ENCODE measurements around the gene GADL1. TPM values are rescaled to one million over a fixed set of nuclear protein-coding genes. Genes with fewer than 3 reads are reported as not detected.
A peak's percentile ranks its signal among the peaks of the same experiment; 100 is the strongest.

GADL1 gene
- not detected for total RNA-seq

GRCh38 chr3:30894521-30895251, at the start of gene GADL1:
TSS of gene GADL1 (minus strand) at chr3:30894661. CDS start at chr3:30894614, 47 bp downstream.
- Mint-ChIP-seq H3K9me3 (no peaks in the 10 kb centered on the region), H3K27ac (no peak within 1 kb of the TSS), H3K4me3 (peak within 1 kb of the TSS; percentile 33), H3K27me3 (peaks cover 27% of the 10 kb centered on the region), H3K4me1 (ENCODE audit: low read depth) (peaks cover 10% of the 10 kb centered on the region), H3K36me3 (ENCODE audit: low read depth) (no peaks in the 10 kb centered on the region)
- POLR2A ChIA-PET, result no interaction called here
- intact Hi-C loops (cut with micrococcal nuclease), result no loop called here
- ATAC-seq, result peak; percentile 61
- peak; percentile 33 for DNase-seq
- CTCF ChIA-PET, result no interaction called here
- TF ChIP-seq CTCF (IDR thresholded peaks at IDR 0.05), result no peak

- Mint-ChIP-seq H3K4me1 (ENCODE audit: low read depth) (no peaks in the 10 kb centered on the region), H3K27me3 (no peaks in the 10 kb centered on the region), H3K36me3 (ENCODE audit: low read depth) (no peaks in the 10 kb centered on the region), H3K9me3 (no peaks in the 10 kb centered on the region), H3K4me3 (no peak overlapping the region), H3K27ac (no peak overlapping the region)
- ChIA-PET CTCF (interaction anchor here (1.0 kb wide), 1 partner anchor 10 kb away, joined by 3 read pairs; no protein-coding TSS in a partner anchor), POLR2A (interaction anchor here (0.6 kb wide), 1 partner anchor 431 kb away, joined by 4 read pairs; no protein-coding TSS in a partner anchor)
- ATAC-seq (no peak), DNase-seq (no peak)
- intact Hi-C loops (cut with micrococcal nuclease), result no loop called here
- no peak for TF ChIP-seq CTCF (IDR thresholded peaks at IDR 0.05)
Measured at GRCh38 chr3:30944124-30944523, 49.7 kb upstream of the GADL1 start.

GRCh38 chr3:30943206-30943605, 48.7 kb upstream of the GADL1 start:
- no peaks in the 10 kb centered on the region for H3K9me3 Mint-ChIP-seq
- no peak overlapping the region for H3K4me3 Mint-ChIP-seq
- no peak for DNase-seq
- H3K4me1 Mint-ChIP-seq (ENCODE audit: low read depth), result no peaks in the 10 kb centered on the region
- H3K36me3 Mint-ChIP-seq (ENCODE audit: low read depth), result no peaks in the 10 kb centered on the region
- intact Hi-C loops (cut with micrococcal nuclease), result no loop called here
- ATAC-seq, result no peak
- CTCF ChIA-PET, result no interaction called here
- H3K27ac Mint-ChIP-seq, result no peak overlapping the region
- TF ChIP-seq CTCF (IDR thresholded peaks at IDR 0.05), result no peak
- H3K27me3 Mint-ChIP-seq, result no peaks in the 10 kb centered on the region
- POLR2A ChIA-PET, result no interaction called here

- DNase-seq (no peak), ATAC-seq (no peak)
- Mint-ChIP-seq H3K36me3 (ENCODE audit: low read depth) (no peaks in the 10 kb centered on the region), H3K27ac (no peak overlapping the region), H3K27me3 (no peaks in the 10 kb centered on the region), H3K4me1 (ENCODE audit: low read depth) (no peaks in the 10 kb centered on the region), H3K4me3 (no peak overlapping the region), H3K9me3 (peaks cover 3% of the 10 kb centered on the region)
- POLR2A ChIA-PET, result no interaction called here
- CTCF ChIA-PET, result interaction anchor here (1.2 kb wide), 1 partner anchor 31 kb away, joined by 3 read pairs; no protein-coding TSS in a partner anchor
- intact Hi-C loops (cut with micrococcal nuclease), result no loop called here
- no peak for TF ChIP-seq CTCF (IDR thresholded peaks at IDR 0.05)
Measured at GRCh38 chr3:30941342-30941741, 46.9 kb upstream of the GADL1 start.

GRCh38 chr3:30940740-30941139, 46.3 kb upstream of the GADL1 start:
- Mint-ChIP-seq H3K36me3 (ENCODE audit: low read depth) (no peaks in the 10 kb centered on the region), H3K27me3 (no peaks in the 10 kb centered on the region), H3K9me3 (peaks cover 3% of the 10 kb centered on the region), H3K4me3 (no peak overlapping the region), H3K27ac (no peak overlapping the region), H3K4me1 (ENCODE audit: low read depth) (no peaks in the 10 kb centered on the region)
- POLR2A ChIA-PET, result no interaction called here
- CTCF ChIA-PET, result interaction anchor here (1.3 kb wide), 1 partner anchor 13 kb away, joined by 3 read pairs; no protein-coding TSS in a partner anchor
- no peak for TF ChIP-seq CTCF (IDR thresholded peaks at IDR 0.05)
- no peak for DNase-seq
- intact Hi-C loops (cut with micrococcal nuclease), result no loop called here
- no peak for ATAC-seq
